Epithelial cell of esophagus (primary cell): ENCODE data around the gene ROBO1.

Source experiments
- DNase-seq: peaks from one replicate; pipeline ENCODE4 v3.0.0; 2010; ENCODE audit warnings: low read depth
- H3K4me3 ChIP-seq: 2 replicates; pipeline ENCODE4 v1.5.1; 2011; ENCODE audit warnings: mild to moderate bottlenecking, low read length, control low read depth
- TF ChIP-seq, protein P1 (sequence below): IDR thresholded peaks from 2 replicates; pipeline ENCODE4 v1.5.1; 2011; ENCODE audit warnings: low read depth, mild to moderate bottlenecking, low read length, control low read depth, inconsistent platforms; ENCODE audit not compliant: insufficient read depth; ENCODE audit errors: missing control alignments

The ROBO1 gene

DNA sequence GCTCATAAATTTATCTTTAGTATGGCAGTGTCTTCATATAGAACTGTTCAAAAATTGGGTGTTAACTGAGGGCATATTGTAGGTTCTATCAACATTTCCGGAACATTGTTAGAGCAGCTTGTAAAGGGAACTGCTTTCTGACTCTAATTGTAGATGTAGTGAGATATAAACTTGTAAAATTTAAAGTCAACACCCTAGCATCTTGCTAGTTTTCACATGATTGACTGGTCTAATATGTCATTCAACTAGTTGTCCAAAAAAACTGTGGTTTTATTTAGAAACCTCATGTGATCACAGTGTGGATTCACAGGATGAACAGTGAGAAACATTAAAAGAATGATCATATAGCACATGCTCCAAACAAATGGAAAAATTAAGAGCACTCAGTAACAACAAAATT lies 607.4 kb downstream of the ROBO1 start:
- TF ChIP-seq, protein P1, sequence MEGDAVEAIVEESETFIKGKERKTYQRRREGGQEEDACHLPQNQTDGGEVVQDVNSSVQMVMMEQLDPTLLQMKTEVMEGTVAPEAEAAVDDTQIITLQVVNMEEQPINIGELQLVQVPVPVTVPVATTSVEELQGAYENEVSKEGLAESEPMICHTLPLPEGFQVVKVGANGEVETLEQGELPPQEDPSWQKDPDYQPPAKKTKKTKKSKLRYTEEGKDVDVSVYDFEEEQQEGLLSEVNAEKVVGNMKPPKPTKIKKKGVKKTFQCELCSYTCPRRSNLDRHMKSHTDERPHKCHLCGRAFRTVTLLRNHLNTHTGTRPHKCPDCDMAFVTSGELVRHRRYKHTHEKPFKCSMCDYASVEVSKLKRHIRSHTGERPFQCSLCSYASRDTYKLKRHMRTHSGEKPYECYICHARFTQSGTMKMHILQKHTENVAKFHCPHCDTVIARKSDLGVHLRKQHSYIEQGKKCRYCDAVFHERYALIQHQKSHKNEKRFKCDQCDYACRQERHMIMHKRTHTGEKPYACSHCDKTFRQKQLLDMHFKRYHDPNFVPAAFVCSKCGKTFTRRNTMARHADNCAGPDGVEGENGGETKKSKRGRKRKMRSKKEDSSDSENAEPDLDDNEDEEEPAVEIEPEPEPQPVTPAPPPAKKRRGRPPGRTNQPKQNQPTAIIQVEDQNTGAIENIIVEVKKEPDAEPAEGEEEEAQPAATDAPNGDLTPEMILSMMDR: no peak
- H3K4me3 ChIP-seq: no peak overlapping the region

DNA sequence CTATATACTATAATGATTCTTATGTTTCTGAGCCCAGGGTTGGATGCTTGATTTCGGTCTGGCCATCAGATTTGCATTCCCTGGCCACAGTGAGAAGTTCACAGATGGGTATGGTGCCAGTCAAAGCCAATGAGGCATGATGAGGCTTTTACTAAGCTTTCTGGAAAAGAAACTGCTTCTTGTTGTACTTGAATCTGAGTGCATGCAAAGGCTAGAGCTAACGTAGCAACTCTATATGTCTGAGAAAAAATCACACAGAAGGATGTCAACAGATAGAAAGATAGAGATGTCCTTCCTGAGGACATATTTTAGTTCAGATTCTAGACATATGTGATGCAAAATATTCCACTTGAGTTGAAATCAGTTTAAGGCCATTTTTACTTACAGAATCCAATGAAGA lies 608.1 kb downstream of the ROBO1 start:
- TF ChIP-seq, protein P1: no peak
- no peak for DNase-seq
- H3K4me3 ChIP-seq: no peak overlapping the region

More for the DNA sequence above, 607.4 kb downstream of the ROBO1 start:
- no peak for DNase-seq

DNA sequence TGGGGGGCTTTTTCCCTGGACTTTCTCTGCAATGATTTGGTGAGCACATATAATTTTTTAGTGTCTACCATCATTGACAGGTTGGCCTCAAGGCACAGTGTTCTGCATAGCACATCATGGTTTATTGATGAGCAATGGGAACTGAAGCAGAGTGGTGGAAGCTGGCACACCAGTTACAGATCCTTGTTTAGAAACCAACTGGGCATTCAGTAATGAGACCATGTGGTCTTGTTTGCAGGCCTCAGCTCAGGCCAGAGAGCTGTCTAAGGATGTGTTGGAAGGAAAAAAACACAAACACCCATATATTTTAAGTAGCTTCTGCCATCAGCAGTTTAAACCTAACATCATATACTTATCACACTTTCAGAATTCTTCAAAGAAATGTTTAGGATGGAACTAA lies 610.6 kb downstream of the ROBO1 start:
- TF ChIP-seq, protein P1: no peak
- no peak for DNase-seq
- H3K4me3 ChIP-seq: no peak overlapping the region

DNA sequence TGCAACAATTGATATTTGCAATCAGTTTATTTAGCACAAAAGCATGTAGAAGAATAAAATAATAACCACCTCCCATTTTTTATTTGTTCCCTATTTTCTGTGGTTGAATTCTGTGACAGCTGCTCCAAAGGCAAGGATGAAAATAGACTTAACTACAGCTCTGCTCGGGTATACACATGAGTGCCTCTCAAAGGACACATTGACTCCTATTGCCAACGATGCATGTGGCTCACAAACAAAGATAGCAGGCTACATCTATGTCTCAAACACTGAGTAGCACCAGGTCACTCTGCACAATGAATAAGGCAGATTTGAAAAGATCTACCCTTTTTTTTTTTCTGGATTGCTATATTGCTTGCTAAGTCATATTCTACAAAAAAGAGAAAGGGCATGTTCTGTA lies 612.9 kb downstream of the ROBO1 start:
- no peak for DNase-seq
- no peak overlapping the region for H3K4me3 ChIP-seq
- TF ChIP-seq, protein P1: no peak

DNA sequence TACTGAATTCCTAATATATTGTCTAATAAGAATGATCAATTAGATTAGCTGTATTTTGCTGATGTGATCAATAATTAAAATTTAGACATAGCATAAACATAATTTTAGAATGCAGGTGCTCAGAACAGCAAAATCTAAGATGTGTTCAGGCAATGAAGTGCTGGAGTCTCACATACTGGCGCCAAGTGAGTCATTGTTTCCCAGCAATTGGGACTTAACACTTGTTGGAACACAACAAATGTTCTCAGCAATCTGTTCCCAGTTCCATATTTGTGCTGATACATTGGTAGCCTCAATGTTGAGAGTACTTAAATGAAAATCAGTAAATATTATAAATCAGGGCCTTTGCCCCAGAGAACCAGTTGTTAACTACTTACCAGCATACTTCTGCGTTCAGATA lies 619.0 kb downstream of the ROBO1 start:
- peak; percentile 48 for DNase-seq
- H3K4me3 ChIP-seq: no peak overlapping the region
- TF ChIP-seq, protein P1: no peak

DNA sequence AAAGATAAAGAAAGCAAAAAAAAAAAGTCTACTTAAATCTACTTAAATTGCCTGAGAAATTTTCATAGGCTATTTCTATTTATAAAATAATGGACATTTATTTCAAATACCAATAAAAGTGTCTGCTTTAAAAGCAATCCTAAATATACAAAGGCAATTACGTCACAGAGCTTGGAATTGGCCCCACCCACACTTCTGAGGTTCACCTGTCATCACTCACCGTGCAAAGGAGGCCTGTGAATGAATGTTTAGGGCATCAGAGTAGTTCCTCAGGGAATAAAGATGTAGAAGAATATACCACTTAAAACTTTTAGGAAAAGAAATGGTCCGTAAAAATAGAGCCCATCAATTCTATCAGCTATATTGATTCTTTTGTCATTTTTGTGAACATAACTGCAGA lies 621.8 kb downstream of the ROBO1 start:
- peak; percentile 4 for DNase-seq
- H3K4me3 ChIP-seq: no peak overlapping the region
- TF ChIP-seq, protein P1: no peak

DNA sequence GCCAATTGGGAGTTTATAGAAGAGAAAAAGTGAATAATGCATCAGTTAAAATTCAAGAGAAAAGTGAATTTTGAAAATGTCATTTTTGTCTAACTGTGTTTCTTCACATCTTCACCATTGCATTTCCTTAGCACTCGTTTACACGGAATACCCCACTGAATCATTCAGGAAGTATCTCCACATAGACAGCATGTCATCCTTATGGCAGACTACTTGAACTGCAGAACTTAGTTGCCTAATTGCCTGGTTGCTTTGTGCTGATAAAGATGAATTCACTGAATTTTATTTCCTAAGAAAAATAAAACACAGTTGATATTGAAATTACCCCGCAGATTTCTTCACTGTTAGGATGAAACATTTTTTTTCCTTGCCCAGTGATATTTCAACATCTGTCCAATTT lies 627.1 kb downstream of the ROBO1 start:
- TF ChIP-seq, protein P1: no peak
- H3K4me3 ChIP-seq: no peak overlapping the region
- DNase-seq: peak; percentile 34
